Suppressor macrophage treated with lipopolysaccharide for 1 hour (primary cell): ENCODE measurements around the gene PCNT.

ENCODE experiments used
- DNase-seq, 3 donors: peaks; one replicate each; pipeline ENCODE4 v3.0.0-alpha.2; 2020 to 2022

The PCNT gene

DNA sequence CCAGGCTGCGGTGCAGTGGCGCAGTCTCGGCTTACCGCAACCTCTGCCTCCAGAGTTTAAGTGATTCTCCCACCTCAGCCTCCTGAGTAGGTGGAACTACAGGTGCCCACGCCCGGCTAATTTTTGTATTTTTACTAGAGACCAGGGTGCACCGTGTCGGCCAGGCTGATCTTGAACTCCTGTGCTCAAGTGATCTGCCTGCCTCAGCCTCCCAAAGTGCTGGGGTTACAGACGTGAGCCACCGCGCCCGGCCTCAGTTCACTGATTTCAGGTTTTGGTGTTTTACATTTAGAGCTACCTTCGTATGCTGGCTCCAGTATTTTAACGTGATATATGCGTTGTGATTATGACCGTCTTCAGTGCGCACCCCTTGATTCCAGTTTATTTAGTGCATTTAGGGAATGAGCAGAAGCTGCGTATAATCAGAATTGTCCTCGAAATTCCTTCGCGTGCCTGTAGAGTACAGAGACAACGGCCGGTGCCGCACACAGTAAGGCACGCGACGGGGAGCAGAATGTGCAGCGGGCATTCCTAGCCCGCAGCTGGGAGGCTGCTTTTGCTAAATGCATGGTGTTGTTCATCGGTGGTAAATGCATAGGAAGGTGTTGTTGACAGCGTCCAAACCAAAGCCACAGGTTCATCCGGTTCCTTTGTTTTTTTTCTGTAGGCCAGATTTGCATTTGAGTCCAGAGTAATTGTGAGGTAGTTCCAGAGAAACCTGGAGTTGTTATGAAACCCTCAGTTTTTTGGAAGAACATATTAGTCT lies 85.9 kb downstream of the PCNT start:
- no peak for DNase-seq

DNA sequence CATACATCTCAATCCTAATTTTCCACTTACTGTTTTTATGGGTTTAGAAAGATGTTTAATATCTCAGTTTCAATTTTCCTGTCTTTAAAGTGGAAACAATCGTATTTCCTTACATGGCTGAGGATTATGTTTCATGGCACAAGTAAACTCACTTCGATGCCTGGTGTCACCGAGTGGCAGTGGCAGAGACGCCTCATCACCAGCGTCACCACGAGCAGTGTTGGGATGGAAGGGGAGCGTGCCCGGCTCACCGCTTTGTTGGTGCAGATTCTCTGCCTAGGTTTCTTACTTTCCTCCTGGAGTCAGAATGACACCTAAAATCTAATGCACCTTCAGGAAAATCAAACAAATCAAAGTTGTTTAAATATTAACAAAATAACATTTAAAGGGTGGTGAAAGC lies 86.6 kb downstream of the PCNT start:
- no peak for DNase-seq

- no peak for DNase-seq
Measured at GRCh38 chr21:46411236-46411635, 87.3 kb downstream of the PCNT start.

- no peak for DNase-seq
Measured at GRCh38 chr21:46411691-46412090, 87.7 kb downstream of the PCNT start.

DNA sequence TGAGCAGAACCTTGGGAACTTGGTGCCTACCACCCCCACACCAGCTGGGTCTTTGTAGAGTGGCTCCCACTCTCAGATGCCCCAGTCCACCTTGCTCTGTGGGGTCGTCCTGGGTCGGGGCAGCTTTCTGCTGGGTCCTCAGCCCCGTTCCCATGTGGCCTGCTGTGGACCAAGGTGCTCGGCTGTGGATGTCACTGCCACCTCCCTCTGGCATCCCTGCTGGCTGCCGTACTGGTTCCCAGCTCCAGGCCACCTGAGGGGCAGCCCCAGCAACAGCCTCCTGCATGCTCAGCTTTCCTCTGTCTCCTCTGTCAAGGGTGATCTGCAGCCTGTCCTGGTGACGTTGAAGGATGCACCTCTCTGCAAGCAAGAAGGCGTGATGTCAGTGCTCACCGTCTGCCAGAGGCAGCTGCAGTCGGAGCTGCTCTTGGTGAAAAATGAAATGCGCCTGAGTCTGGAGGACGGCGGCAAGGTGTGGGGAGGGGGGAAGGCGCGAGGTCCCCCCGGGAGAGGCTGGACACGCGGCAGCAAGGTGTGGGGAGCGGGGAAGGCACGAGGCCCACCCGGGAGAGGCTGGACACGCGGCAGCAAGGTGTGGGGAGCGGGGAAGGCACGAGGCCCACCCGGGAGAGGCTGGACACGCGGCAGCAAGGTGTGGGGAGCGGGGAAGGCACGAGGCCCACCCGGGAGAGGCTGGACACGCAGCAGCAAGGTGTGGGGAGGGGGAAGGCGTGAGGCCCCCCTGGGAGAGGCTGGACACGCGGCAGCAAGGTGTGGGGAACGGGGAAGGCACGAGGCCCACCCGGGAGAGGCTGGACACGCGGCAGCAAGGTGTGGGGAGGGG lies 88.8 kb downstream of the PCNT start:
- DNase-seq, result no peak

DNA sequence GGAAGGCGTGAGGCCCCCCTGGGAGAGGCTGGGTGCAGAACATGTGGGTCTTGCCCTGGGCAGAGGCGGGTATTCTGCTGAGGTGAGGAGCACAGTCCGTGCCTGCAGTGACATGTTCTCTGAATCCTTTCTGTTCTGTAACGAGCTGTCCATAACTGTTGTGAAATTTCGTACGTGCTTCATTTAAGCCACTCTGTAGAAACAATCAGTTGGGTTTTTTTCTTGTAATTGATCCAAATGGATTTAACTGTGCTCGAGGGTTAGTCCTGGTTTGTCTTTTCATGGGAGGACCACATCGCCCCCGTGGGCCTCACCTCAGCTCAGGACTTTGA lies 89.4 kb downstream of the PCNT start:
- no peak for DNase-seq

- DNase-seq, result no peak
Measured at GRCh38 chr21:46414965-46415275, 91.0 kb downstream of the PCNT start.

DNA sequence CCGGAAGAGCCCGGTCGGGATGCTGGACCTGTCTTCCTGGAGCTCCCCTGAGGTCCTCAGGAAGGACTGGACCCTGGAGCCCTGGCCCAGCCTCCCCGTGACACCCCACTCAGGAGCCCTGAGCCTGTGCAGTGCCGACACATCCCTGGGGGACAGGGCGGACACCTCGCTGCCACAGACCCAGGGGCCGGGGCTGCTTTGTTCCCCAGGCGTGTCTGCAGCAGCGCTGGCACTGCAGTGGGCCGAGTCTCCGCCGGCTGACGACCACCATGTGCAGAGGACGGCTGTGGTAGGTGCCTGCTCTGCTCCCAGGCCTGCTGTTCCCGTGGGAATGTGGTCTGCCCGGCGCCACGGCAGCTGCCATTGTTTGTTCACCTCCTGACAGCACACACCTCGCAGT lies 92.6 kb downstream of the PCNT start:
- DNase-seq, result no peak

- no peak for DNase-seq
Measured at GRCh38 chr21:46418265-46418946, 94.5 kb downstream of the PCNT start.

GRCh38 chr21:46420241-46421190 lies 96.6 kb downstream of the PCNT start:
- no peak for DNase-seq

GRCh38 chr21:46421191-46421750 lies 97.3 kb downstream of the PCNT start:
- no peak for DNase-seq

DNA sequence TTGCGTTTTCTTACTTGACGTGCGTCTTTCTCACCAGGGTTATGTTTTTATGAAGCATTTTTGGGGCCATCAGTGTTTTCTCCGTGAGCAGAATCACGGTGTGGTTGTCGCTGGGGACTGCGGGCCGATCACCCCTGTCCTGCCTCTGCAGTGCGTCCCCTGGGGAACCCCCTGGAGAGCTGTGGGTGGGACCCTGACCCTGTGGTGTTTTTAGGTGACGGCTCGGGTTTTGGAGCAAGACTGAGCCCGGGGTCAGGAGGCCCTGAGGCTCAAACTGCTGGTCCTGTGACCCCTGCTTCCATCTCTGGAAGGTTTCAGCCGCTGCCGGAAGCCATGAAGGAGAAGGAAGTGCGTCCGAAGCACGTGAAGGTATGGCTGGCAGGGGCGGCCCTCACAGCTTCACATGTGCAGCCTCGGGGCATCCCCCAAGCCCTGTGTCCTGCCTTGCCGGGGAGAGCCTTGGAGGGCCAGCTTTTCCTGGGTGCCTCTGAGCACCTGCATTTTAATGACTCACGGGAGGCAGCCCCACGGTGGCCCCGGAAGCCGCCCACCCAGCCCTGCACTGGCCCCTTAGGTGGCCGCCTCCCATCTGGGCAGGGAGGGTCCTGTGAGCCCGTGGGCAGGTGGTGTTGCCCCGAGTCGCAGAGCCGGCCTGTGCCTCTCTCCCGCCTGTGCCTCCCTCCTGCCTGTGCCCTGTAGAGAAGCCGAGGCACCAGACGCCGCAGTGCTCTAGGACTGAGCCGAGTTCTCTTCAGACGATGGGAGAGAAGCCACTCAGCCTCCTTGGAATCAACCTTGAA lies 98.0 kb downstream of the PCNT start:
- no peak for DNase-seq

- no peak for DNase-seq
Measured at GRCh38 chr21:46422636-46423241, 98.8 kb downstream of the PCNT start.

- DNase-seq, result no peak
Measured at GRCh38 chr21:46423546-46424038, 99.6 kb downstream of the PCNT start.

- DNase-seq, result no peak
Measured at GRCh38 chr21:46424039-46424591, 100.2 kb downstream of the PCNT start.

- no peak for DNase-seq
Measured at GRCh38 chr21:46424621-46425020, 100.7 kb downstream of the PCNT start.

DNA sequence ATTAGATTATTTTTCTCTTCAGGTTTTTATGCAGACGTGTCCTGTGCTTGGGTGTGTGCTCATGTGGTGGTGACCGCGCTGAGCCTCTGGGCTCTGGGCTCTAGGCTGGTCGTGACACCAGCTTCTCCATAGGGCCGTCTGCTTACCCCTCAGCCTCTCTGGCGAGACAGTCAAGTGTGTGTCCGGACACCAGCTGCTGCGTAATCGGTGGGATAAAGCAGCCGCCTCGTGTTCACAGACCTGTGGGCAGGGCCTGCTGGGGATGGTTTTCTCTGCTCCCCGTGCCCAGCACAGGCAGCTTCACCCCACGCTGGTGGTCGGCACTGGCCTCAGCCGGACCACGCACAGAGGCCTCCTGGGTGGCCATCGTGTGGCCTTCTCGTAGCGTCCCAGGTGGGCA lies 101.1 kb downstream of the PCNT start:
- DNase-seq, result no peak

DNA sequence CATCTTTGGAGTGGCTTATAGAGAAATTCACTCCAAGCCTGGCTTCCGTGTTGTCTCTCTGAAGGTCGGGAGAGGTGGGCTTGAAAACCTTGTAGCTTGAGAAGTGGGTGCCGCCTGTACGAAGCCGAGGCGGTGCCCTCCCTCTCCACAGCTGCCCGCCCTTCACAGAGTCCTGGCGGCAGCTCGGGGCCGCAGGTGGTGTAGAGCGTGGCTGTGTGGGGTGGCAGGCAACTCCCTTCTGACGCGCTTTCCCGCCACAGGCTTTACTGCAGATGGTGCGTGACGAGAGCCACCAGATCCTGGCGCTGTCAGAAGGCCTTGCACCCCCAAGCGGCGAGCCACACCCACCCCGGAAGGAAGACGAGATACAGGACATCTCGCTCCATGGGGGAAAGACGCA lies 101.6 kb downstream of the PCNT start:
- DNase-seq, result no peak

- DNase-seq, result no peak
Measured at GRCh38 chr21:46426313-46427046, 102.5 kb downstream of the PCNT start.

DNA sequence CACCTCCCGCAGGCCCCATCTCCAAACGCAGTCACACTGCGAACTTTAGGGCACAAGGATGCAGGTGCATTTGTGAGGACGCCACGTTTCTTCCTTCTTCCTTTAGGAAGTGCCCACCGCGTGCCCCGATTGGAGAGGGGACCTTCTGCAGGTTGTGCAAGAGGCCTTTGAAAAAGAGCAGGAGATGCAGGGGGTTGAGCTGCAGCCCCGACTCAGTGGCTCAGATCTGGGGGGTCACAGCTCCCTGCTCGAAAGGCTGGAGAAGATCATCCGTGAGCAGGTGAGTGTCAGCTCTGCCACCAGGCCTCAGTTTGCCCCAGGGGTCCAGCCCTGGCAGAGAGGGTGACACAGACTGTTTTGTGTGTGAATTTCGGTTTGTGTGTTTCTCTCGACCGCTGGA lies 103.6 kb downstream of the PCNT start:
- DNase-seq, result no peak
